Inflammatory macrophage (primary cell): Measurements from ENCODE around the gene INPP5J.
"Not testable (repeated sequence)": the region's sequence is repeated elsewhere in the genome, so short reads cannot be mapped to it uniquely, and the experiment has no call there.

Experiments
- DNase-seq, 2 donors: peaks; one replicate each; pipeline ENCODE4 v3.0.0-alpha.2; 2020 to 2022

Gene INPP5J

GRCh38 chr22:31102441-31103081 lies 20.2 kb upstream of the INPP5J start:
- DNase-seq, result no peak

GRCh38 chr22:31103111-31103510 lies 19.7 kb upstream of the INPP5J start:
- no peak for DNase-seq

- no peak for DNase-seq
Measured at GRCh38 chr22:31103899-31104694, 18.7 kb upstream of the INPP5J start.

- no peak for DNase-seq
Measured at GRCh38 chr22:31104869-31105268, 17.9 kb upstream of the INPP5J start.

- no peak for DNase-seq
Measured at GRCh38 chr22:31105282-31105929, 17.4 kb upstream of the INPP5J start.

GRCh38 chr22:31106001-31106571 lies 16.7 kb upstream of the INPP5J start:
- no peak for DNase-seq

GRCh38 chr22:31106731-31107177 lies 16.0 kb upstream of the INPP5J start:
- no peak for DNase-seq

GRCh38 chr22:31107178-31107893 lies 15.4 kb upstream of the INPP5J start, which contains the start of gene SELENOM:
Gene SELENOM (minus strand): TSS chr22:31107568. CDS start chr22:31107505, 63 bp downstream.
- peak; percentile 94 for DNase-seq

- DNase-seq, result no peak
Measured at GRCh38 chr22:31107894-31108218, 14.9 kb upstream of the INPP5J start.

- DNase-seq, result not testable (repeated sequence)
Measured at GRCh38 chr22:31112547-31113091, 10.1 kb upstream of the INPP5J start.

GRCh38 chr22:31118046-31118820 lies 4.5 kb upstream of the INPP5J start:
- DNase-seq, result no peak

GRCh38 chr22:31119026-31119717 lies 3.6 kb upstream of the INPP5J start:
- no peak for DNase-seq

- DNase-seq, result no peak
Measured at GRCh38 chr22:31120230-31120629, 2.5 kb upstream of the INPP5J start.

- DNase-seq, result no peak
Measured at GRCh38 chr22:31120642-31121041, 2.1 kb upstream of the INPP5J start.

GRCh38 chr22:31121403-31121802 lies 1.4 kb upstream of the INPP5J start:
- DNase-seq, result no peak

- no peak for DNase-seq
Measured at GRCh38 chr22:31122196-31122531, 602 bp upstream of the INPP5J start.

- no peak for DNase-seq
Measured at GRCh38 chr22:31123292-31123602, 481 bp downstream of the INPP5J start.

GRCh38 chr22:31124290-31124689 lies 1.5 kb downstream of the INPP5J start:
- DNase-seq, result no peak

GRCh38 chr22:31124811-31125465 lies 2.2 kb downstream of the INPP5J start:
- no peak for DNase-seq

- DNase-seq, result no peak
Measured at GRCh38 chr22:31125521-31126117, 2.9 kb downstream of the INPP5J start.
